CD4-positive, alpha-beta memory T cell (primary cell): Measurements from ENCODE around the gene NUDT16L1. TPM values are rescaled to one million over a fixed set of nuclear protein-coding genes. Genes with fewer than 3 reads are reported as not detected.

Experiments used
- CTCF ChIA-PET: fragments of 350-600 bp; sonication (Branson Sonifier 250); formaldehyde crosslinking; loops from one replicate; lab custom pipeline; 2021; ENCODE audit warnings: inconsistent platforms; ENCODE audit not compliant: partially characterized antibody; lab: Charles Lee
- POLR2A ChIA-PET: fragments of 350-600 bp; sonication (Branson Sonifier 250); formaldehyde crosslinking; loops from one replicate; lab custom pipeline; 2021; ENCODE audit not compliant: partially characterized antibody; lab: Charles Lee
- DNase-seq, 5 donors: peaks; one replicate each; pipeline versions ENCODE4 v3.0.0 to v3.0.0-alpha.2; 2020 to 2022; ENCODE audit warnings: mixed read lengths in 1 of 5
- H3K27ac ChIP-seq: one replicate; pipeline ENCODE4 v1.7.0; 2013; ENCODE audit warnings: low read depth, low read length
- H3K27me3 ChIP-seq: 2 replicates; pipeline ENCODE4 v1.7.0; 2013; ENCODE audit warnings: mild to moderate bottlenecking, low read length, moderate library complexity; ENCODE audit not compliant: insufficient read depth
- H3K36me3 ChIP-seq: 2 replicates; pipeline ENCODE4 v1.7.0; 2013; ENCODE audit warnings: mild to moderate bottlenecking, low read length, moderate library complexity; ENCODE audit not compliant: insufficient read depth
- H3K4me1 ChIP-seq: 2 replicates; pipeline ENCODE4 v1.7.0; 2013; ENCODE audit warnings: mild to moderate bottlenecking, low read length, moderate library complexity; ENCODE audit not compliant: insufficient read depth
- H3K4me3 ChIP-seq, 2 donors: one replicate each; pipeline ENCODE4 v1.7.0; 2013; ENCODE audit warnings: low read length in 2 of 2, mild to moderate bottlenecking in 1 of 2
- H3K9me3 ChIP-seq, 2 donors: one replicate each; pipeline ENCODE4 v1.7.0; 2013; ENCODE audit warnings: low read length in 2 of 2, control low read depth in 1 of 2; ENCODE audit not compliant: control insufficient read depth in 1 of 2
- H3K27ac Mint-ChIP-seq, 7 donors: one replicate each; pipeline ENCODE4 v1.8.0; 2020 to 2021; ENCODE audit warnings: mixed read lengths in 7 of 7, mild to moderate bottlenecking in 6 of 7, inconsistent platforms in 3 of 7, moderate library complexity in 3 of 7
- H3K27me3 Mint-ChIP-seq, 2 donors: one replicate each; pipeline ENCODE4 v1.8.0; 2020 to 2021; ENCODE audit warnings: mixed read lengths in 2 of 2
- H3K36me3 Mint-ChIP-seq, 2 donors: one replicate each; pipeline ENCODE4 v1.8.0; 2020 to 2021; ENCODE audit warnings: mixed read lengths in 2 of 2, inconsistent platforms in 1 of 2, mild to moderate bottlenecking in 1 of 2
- H3K4me1 Mint-ChIP-seq, 4 donors: one replicate each; pipeline ENCODE4 v1.8.0; 2020 to 2021; ENCODE audit warnings: mixed read lengths in 4 of 4, mild to moderate bottlenecking in 1 of 4
- H3K4me3 Mint-ChIP-seq, 8 donors: one replicate each; pipeline ENCODE4 v1.8.0; 2020 to 2021; ENCODE audit warnings: mixed read lengths in 8 of 8, mild to moderate bottlenecking in 7 of 8, moderate library complexity in 6 of 8, inconsistent platforms in 3 of 8
- H3K9me3 Mint-ChIP-seq, 8 donors: one replicate each; pipeline ENCODE4 v1.8.0; 2020 to 2021; ENCODE audit warnings: mixed read lengths in 8 of 8, mild to moderate bottlenecking in 5 of 8, inconsistent platforms in 3 of 8, moderate library complexity in 1 of 8
- intact Hi-C: fragments of 100-400 bp; cut with micrococcal nuclease; formaldehyde crosslinking; loops from one replicate; pipeline ENCODE4 v1.15.1; 2023
- polyA plus RNA-seq, 2 donors: library from polyadenylated mRNA; unstranded; fragments of 300-500 nt; fragmentation: Illumina TruSeq; gene quantifications; one replicate each; pipeline ENCODE4 v1.2.3, GENCODE V29; 2021
- total RNA-seq, 2 experiments: library from RNA; stranded (reverse); gene quantifications; one replicate each; pipeline ENCODE4 v1.2.3, GENCODE V29; 2021

The NUDT16L1 gene
- total and polyA plus RNA-seq, 4 experiments from 2014 or later, result 52.4 to 125 (median 66.9) TPM

DNA sequence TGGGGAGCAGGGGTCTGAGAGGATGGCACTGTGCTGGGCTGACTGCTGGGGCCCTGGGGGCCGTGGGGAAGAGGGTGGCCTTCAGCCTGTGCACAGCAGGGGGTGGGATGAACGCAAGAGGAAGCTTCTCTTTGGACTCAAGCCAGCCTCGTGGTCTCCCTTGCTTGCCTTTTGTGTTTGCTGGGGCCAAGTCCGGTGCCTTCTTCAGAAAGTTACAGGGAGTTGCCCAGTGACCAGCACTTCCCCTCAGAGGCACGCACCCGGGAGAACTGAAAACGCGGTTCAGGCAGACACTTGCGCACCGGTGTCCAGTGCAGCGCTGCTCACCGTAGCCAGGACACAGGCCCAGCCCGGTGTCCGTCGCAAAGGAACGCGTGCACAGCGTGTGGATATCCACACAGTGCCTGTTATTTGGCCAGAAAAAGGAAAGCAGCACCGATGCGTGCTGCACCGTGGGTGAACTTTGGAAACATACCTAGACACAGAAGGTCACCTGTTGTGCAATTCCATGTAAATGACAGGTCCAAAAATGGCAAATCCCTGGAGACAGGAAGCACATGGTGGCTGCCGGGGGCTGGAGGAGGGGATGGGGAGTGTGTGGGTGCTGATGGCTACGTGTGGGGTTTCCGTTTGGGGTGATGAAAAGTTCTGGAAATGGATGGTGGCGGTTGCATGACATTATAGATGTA is 29.4 kb upstream of the NUDT16L1 start:
- peaks cover 9% of the 10 kb centered on the region for H3K36me3 ChIP-seq
- H3K4me3 ChIP-seq, result no peak overlapping the region
- peak overlapping the region; percentile 57 for H3K27ac ChIP-seq
- intact Hi-C loops, result loop anchor here (1.0 to 2.0 kb wide), 2 partner anchors 12 to 71 kb away; partner anchors contain the start of genes ANKS3 and DNAAF8
- Mint-ChIP-seq H3K9me3 (no peaks in the 10 kb centered on the region), H3K36me3 (peaks cover 0 to 20% of the 10 kb centered on the region in 2 donors), H3K27ac (peak overlapping the region; percentile 92 to 98 (median 96)), H3K4me1 (peaks cover 18 to 76% (median 34%) of the 10 kb centered on the region in 4 donors), H3K27me3 (no peaks in the 10 kb centered on the region), H3K4me3 (peak overlapping the region in 7 of 8 donors; percentile 44 to 81 (median 70))
- no peaks in the 10 kb centered on the region for H3K27me3 ChIP-seq
- no peak for DNase-seq
- H3K4me1 ChIP-seq, result peaks cover 57% of the 10 kb centered on the region
- CTCF ChIA-PET, result interaction anchor here (0.8 to 0.9 kb wide), 2 partner anchors 10 to 40 kb away, joined by 3 read pairs; partner anchors contain the start of gene MGRN1
- H3K9me3 ChIP-seq, result no peaks in the 10 kb centered on the region
- POLR2A ChIA-PET, result interaction anchor here (1.0 to 2.3 kb wide), 6 partner anchors 13 to 70 kb away, joined by 4 to 12 read pairs (median 5); partner anchors contain the start of genes ANKS3, DNAAF8, MGRN1 and NUDT16L1

DNA sequence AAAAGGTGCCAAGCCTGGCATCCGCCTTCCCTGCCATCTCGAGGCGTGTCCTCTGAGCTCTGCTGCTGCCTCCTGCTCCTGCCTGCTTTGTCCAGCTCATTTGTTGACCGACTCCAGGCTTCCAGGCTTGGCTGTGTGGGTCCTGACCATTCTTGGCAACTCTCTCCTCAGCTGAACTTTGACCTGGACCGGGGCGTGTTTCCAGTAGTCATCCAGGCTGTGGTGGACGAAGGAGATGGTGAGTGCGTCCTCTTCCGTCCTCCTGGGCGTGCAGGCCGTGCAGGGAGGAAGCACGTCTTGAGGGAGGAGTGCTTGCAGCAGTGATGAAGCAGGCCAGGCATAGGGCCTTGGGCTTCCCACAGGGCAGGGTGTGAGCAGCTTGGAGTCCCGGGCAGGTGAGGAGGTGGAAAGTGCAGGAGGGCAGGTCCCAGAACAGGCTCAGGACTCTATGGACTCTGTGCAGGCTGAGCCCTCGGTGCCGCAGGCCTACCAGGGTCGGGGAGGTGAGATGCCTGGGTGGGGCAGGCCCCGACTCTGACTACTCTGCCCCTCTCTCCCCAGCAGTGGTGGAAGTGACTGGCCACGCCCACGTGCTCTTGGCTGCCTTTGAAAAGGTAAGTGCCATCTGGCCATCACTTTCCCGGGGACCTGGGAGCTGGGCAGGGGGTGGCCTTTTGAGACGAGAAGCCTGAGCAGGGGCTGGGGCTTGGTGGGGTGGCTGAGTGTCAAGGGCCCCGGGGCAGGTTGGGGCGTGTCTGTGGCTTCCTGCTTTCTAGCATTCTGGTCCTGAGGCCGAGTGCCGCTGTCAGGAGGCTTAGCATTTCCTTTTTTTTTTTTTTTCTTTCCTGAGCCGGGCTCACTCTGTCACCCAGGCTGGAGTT is 28.6 kb upstream of the NUDT16L1 start:
- Mint-ChIP-seq H3K4me3 (peak overlapping the region; percentile 44 to 81 (median 70)), H3K27ac (peak overlapping the region; percentile 92 to 98 (median 96)), H3K4me1 (peaks cover 17 to 67% (median 34%) of the 10 kb centered on the region in 4 donors), H3K27me3 (no peaks in the 10 kb centered on the region), H3K9me3 (no peaks in the 10 kb centered on the region), H3K36me3 (peaks cover 4 to 25% of the 10 kb centered on the region in 2 donors)
- H3K36me3 ChIP-seq, result peaks cover 10% of the 10 kb centered on the region
- intact Hi-C loops, result loop anchor here (1.0 to 2.0 kb wide), 3 partner anchors 12 to 70 kb away; partner anchors contain the start of genes ANKS3, DNAAF8 and NUDT16L1
- ChIA-PET POLR2A (interaction anchor here (1.0 to 2.3 kb wide), 7 partner anchors 12 to 69 kb away, joined by 4 to 12 read pairs (median 5); partner anchors contain the start of genes ANKS3, DNAAF8, MGRN1 and NUDT16L1), CTCF (interaction anchor here (0.8 to 0.9 kb wide), 2 partner anchors 9 to 41 kb away, joined by 3 read pairs; partner anchors contain the start of gene MGRN1)
- peak; percentile 65 to 73 (median 71) for DNase-seq
- peak overlapping the region; percentile 57 for H3K27ac ChIP-seq
- peak overlapping the region in 1 of 2 donors; percentile 48 for H3K4me3 ChIP-seq
- H3K27me3 ChIP-seq, result no peaks in the 10 kb centered on the region
- peaks cover 52% of the 10 kb centered on the region for H3K4me1 ChIP-seq
- no peaks in the 10 kb centered on the region for H3K9me3 ChIP-seq

DNA sequence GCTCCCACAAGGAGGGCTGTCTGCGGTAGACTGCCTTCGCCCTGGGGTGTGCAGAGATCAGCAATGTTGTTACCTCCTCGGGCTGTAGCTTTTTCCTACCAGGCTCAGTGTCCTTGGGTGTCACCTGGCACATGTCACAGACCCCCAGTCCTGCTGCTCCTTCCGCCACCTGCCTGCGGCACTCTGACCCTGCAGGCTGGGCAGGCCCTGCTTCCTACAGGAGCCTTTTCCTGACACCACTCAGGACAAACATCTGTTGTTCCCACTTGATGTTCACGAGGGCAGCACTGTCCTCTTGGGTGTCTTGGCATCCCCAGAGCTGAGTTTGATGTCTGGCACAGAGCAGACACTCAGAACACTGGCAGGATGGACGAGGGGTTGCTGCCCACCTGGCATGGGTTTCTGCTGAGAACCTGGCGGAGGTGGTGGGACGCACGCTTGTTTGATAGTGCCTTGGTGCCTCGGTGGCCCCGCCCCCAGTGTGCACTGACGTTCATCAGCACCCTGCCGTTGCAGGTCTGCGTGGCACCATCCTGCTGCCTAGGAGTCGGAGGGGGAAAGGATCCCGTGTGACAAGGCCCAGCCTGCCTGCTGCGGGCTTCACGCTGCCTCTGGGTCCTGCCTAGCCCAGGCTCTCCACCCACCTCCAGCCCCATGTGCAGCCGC is 26.7 kb upstream of the NUDT16L1 start:
- intact Hi-C loops, result no loop called here
- CTCF ChIA-PET, result interaction anchor here (1.4 kb wide), 1 partner anchor 33 kb away, joined by 3 read pairs; no protein-coding TSS in a partner anchor
- Mint-ChIP-seq H3K36me3 (peaks cover 4 to 29% of the 10 kb centered on the region in 2 donors), H3K9me3 (no peaks in the 10 kb centered on the region), H3K4me1 (peaks cover 13 to 48% (median 23%) of the 10 kb centered on the region in 4 donors), H3K27ac (peak overlapping the region in 3 of 7 donors; percentile 24 to 72 (median 37)), H3K27me3 (no peaks in the 10 kb centered on the region), H3K4me3 (peak overlapping the region in 1 of 8 donors; percentile 52)
- peaks cover 33% of the 10 kb centered on the region for H3K4me1 ChIP-seq
- H3K4me3 ChIP-seq, result no peak overlapping the region
- POLR2A ChIA-PET, result interaction anchor here (0.7 to 1.4 kb wide), 2 partner anchors 50 to 53 kb away, joined by 3 to 4 read pairs; no protein-coding TSS in a partner anchor
- peaks cover 10% of the 10 kb centered on the region for H3K36me3 ChIP-seq
- DNase-seq, result no peak
- no peaks in the 10 kb centered on the region for H3K27me3 ChIP-seq
- H3K27ac ChIP-seq, result no peak overlapping the region
- H3K9me3 ChIP-seq, result no peaks in the 10 kb centered on the region

DNA sequence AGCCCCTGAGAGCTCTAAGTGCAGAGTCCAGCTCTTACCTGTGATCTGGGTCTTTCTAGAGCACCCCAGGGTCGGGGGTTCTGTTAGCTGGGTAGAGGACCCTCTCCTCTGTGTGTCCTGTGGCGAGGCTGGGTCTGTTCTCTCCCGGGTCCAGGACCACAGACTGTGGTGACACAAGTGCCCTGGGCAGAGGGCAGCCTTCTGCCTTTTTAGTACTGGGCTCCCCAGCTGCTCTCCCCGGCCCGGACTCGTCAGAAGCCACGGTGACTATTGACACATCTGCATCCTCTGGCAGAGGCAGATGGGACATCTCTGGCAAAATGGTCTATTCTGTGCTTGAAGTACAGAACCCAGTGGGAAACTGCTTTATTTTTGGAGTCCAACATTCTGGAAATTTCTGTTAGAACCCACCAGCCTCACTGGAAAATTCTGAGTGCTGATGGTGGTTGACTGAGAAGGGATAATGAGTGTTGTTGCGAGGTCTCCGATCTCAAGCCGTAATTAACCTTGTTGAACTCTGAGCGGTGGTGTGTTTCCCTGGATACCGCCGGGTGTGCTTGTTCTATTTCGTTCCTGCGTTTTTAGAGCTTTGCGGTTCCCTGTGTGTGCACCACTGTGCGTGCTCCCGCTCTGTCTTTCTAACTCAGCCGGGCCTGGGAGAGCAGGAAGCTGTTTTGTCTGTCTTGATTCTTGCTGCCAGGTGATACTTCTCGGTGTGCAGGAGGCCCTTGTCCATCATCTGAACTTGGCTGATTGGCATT is 26.0 kb upstream of the NUDT16L1 start:
- Mint-ChIP-seq H3K27ac (peak overlapping the region in 2 of 7 donors; percentile 7 to 78), H3K9me3 (no peaks in the 10 kb centered on the region), H3K27me3 (no peaks in the 10 kb centered on the region), H3K4me3 (no peak overlapping the region), H3K36me3 (peaks cover 4 to 31% of the 10 kb centered on the region in 2 donors), H3K4me1 (peaks cover 13 to 46% (median 23%) of the 10 kb centered on the region in 4 donors)
- ChIA-PET POLR2A (interaction anchor here (0.7 to 1.4 kb wide), 2 partner anchors 51 to 53 kb away, joined by 3 to 4 read pairs; no protein-coding TSS in a partner anchor), CTCF (interaction anchor here (1.4 kb wide), 1 partner anchor 32 kb away, joined by 3 read pairs; no protein-coding TSS in a partner anchor)
- peaks cover 10% of the 10 kb centered on the region for H3K36me3 ChIP-seq
- no peak overlapping the region for H3K27ac ChIP-seq
- intact Hi-C loops, result no loop called here
- H3K4me1 ChIP-seq, result peaks cover 33% of the 10 kb centered on the region
- no peaks in the 10 kb centered on the region for H3K9me3 ChIP-seq
- DNase-seq, result no peak
- no peak overlapping the region for H3K4me3 ChIP-seq
- no peaks in the 10 kb centered on the region for H3K27me3 ChIP-seq

DNA sequence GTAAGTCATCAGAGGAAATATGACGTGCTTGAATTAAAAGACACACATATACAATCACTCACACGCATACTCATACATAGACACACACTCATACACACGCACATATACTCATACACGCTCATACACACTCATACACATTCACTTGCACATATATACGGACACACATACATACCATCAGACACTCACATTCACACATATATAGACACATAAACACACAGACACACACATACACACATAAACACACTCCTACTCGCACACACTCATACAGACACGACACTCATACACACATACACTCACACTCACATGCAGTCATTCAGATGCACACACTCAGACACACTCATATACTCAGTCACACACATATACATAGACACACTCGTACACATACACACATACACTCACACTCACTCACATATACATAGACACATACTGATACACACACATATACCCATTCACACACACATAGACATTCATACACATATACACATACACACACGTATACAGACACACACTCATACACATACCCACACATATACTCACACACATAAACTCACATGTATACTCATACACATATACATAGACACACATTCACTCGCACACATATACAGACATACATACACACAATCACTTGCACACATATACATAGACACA is 24.9 kb upstream of the NUDT16L1 start:
- intact Hi-C loops, result no loop called here
- H3K4me1 Mint-ChIP-seq, result peaks cover 13 to 39% (median 21%) of the 10 kb centered on the region in 4 donors
- ChIA-PET POLR2A (no interaction called here), CTCF (interaction anchor here (1.8 kb wide), 1 partner anchor 44 kb away, joined by 5 read pairs; the partner anchor contains the start of gene MGRN1)
- H3K36me3 Mint-ChIP-seq, result peaks cover 4 to 30% of the 10 kb centered on the region in 2 donors
- H3K27me3 Mint-ChIP-seq, result no peaks in the 10 kb centered on the region
- Histone ChIP-seq H3K4me1 (peaks cover 31% of the 10 kb centered on the region), H3K27me3 (no peaks in the 10 kb centered on the region), H3K4me3 (no peak overlapping the region), H3K27ac (no peak overlapping the region), H3K36me3 (peaks cover 10% of the 10 kb centered on the region), H3K9me3 (no peaks in the 10 kb centered on the region)
- H3K9me3 Mint-ChIP-seq, result no peaks in the 10 kb centered on the region
- H3K27ac Mint-ChIP-seq, result no peak overlapping the region
- DNase-seq, result no peak
- H3K4me3 Mint-ChIP-seq, result no peak overlapping the region
